ENCODE measurements around the gene DDRGK1.
"Not testable (repeated sequence)": the region's sequence is repeated elsewhere in the genome, so short reads cannot be mapped to it uniquely, and the experiment has no call there.

The DDRGK1 gene

DNA sequence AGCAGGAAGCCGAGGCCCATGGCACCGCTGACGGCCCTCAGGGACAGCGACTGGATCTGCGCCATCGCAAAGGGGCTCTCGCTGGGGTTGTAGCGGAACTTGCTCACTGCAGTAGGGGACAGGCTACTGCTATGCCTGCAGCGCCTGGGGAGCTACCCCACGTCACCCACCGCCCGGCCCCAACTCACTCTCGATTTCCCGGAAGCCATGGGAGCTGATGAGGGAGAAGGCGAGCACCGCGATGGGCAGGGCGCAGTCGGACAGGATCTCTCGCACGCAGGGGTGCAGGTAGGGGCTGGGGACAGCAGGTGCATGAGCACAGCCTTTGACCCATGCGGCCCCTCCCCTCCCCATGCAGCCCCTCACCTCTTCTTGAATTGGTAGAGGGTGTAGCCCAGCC is 24.7 kb upstream of the DDRGK1 start:
- TF ChIP-seq GATA1 (IDR thresholded peaks at IDR 0.05; ENCODE audit: low read depth, low read length), result no peak
- no peak for TF ChIP-seq POLR2A (IDR thresholded peaks at IDR 0.05; ENCODE audit: low read length)
- no peak for DNase-seq

DNA sequence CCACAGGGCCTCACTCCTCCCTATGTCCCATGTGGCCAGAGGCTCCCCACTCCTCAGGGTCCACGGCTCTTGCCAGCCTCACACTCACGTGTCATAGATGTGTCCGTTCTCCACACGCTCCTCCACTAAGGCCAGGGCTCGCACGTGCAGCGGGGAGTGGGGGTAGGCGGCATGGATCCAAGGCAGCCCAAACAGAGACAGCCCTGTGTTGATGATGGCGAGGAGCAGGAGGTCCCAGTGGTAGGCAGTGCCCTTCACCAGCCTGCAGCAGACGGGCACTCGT is 24.2 kb upstream of the DDRGK1 start:
- no peak for TF ChIP-seq POLR2A (IDR thresholded peaks at IDR 0.05; ENCODE audit: low read length)
- TF ChIP-seq GATA1 (IDR thresholded peaks at IDR 0.05; ENCODE audit: low read depth, low read length), result no peak
- DNase-seq, result no peak

DNA sequence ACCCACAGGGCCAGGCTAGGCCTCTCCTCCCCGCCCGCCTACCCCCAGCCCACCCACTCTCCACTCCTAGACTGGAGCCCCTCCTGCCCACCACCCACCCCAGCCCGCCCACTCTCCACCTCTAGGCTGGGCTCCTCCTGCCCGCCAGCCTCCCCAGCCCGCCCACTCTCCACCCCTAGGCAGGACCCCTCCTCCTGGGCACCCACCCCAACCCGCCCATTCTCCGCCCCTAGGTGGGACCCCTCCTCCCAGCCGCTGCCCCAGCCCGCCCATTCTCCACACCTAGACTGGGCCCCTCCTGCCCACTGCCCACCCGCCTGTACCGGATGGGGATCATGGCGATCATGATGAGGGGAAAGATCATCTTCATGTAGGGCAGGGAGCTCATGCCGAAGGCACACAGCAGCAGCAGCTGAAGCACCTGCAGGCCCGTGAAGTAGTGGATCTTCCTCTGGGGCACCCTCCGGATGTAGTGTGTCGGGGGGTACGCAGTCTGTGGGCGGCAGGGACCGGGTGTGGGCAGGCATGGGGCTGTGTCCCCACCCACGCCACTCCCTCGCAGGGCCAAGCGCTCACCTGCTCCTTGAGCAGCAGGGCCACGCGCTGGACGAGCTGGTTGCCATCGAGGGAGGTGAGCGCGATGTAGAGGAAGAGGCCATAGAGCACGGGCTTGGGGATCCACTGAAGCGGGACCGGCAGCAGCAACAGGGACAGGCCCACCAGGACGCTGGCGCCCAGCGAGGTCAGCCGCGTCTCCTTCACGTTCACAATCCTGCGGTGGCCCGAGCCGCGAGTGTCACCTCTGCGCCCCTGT is 23.7 kb upstream of the DDRGK1 start:
- no peak for DNase-seq
- no peak for TF ChIP-seq POLR2A (IDR thresholded peaks at IDR 0.05; ENCODE audit: low read length)
- no peak for TF ChIP-seq GATA1 (IDR thresholded peaks at IDR 0.05; ENCODE audit: low read depth, low read length)

- no peak for TF ChIP-seq POLR2A (IDR thresholded peaks at IDR 0.05; ENCODE audit: low read length)
- no peak for TF ChIP-seq GATA1 (IDR thresholded peaks at IDR 0.05; ENCODE audit: low read depth, low read length)
These were observed 23.0 kb upstream of the DDRGK1 start for GRCh38 chr20:3227506-3227905.

DNA sequence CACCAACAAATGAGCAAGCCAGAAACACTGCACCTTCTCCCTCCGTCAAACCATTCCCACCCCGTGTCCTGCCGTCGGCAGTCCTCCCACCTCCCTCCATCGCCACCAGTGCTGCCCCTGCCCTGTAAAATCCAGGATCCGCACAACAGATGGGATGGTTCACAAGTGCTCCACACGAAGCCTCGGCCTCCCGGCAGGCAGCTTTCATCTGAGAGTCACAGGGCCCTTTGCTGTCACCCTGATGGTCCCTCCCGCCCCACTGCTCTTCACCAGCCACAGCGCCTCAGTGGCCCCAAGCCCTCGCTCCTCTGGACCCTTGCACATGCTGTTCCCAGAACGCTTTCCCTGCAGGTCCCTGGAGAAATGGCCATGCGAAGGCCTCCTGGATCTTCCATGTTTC is 22.4 kb upstream of the DDRGK1 start:
- TF ChIP-seq GATA1 (IDR thresholded peaks at IDR 0.05; ENCODE audit: low read depth, low read length) (no peak), POLR2A (IDR thresholded peaks at IDR 0.05; ENCODE audit: low read length) (no peak)
- no peak for DNase-seq

More at GRCh38 chr20:3227506-3227905, 23.0 kb upstream of the DDRGK1 start:
- DNase-seq, result no peak

GRCh38 chr20:3226093-3226492 is 21.6 kb upstream of the DDRGK1 start:
- DNase-seq, result no peak
- TF ChIP-seq POLR2A (IDR thresholded peaks at IDR 0.05; ENCODE audit: low read length) (no peak), GATA1 (IDR thresholded peaks at IDR 0.05; ENCODE audit: low read depth, low read length) (no peak)

DNA sequence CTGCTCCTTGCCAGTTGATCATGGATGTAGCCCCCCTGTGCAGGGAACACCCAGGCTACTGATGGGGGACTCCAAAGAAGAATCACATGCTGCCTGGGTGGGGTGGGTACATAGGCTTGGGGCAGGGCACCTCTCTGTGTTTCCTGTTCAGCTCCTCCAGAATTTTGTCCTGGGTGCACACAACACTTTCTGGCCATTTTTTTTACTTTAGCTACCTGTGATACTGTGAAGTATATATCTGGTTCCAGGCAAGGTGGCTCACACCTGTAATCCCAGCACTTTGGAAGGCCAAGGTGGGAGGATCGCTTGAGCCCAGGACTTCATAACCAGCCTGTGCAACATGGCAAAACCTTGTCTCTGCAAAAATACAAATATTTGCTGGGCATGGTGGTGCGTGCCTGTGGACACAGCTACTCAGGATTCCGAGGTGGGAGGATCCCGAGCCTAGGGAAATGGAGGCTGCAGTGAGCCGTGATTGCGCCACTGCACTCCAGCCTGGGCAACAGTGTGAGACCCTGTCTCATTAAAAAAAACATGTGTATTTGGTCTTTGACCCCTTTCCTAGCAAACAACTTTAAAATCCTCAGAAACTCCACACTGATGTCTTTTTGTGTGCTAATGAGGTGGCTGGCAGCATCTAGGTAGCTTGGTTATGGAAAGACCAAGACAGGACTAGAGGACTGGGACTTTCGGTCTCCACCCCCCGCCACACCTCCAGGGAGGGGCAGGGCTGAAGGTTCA is 20.4 kb upstream of the DDRGK1 start:
- no peak for DNase-seq
- TF ChIP-seq GATA1 (IDR thresholded peaks at IDR 0.05; ENCODE audit: low read depth, low read length), result no peak
- no peak for TF ChIP-seq POLR2A (IDR thresholded peaks at IDR 0.05; ENCODE audit: low read length)

DNA sequence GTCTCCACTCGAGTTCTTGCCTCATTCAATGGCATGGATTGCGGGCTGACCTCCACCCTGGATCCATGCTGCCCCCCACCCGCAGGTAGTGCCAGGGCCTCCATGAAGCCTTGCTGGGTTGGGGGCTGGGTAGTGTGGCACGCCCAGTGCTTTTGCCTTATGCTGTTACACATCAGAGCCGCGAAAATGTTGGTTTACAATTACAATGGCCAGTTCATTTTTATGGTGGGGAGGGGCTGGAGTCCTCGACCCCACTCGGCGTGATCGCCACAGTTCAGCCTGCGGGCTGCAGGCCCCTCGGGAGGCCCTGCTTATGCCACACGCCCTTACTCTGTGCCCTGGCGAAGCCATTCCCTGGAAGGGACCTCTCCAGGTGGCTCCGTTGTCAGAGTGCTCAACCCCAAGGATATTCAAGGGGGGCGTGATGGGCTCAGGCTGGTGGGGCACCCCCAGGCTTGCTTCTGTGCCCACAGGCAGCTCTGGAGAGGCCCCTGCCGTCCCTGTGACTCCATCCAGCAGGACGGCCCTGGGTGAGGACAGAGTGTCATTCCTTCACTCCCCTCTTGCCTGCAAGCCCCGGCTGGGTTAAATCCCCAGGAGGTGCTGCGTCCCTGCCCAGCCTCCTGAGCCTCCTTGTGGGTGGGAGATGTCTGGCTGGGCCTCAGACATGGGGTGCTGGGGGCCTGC is 19.7 kb upstream of the DDRGK1 start:
- TF ChIP-seq GATA1 (IDR thresholded peaks at IDR 0.05; ENCODE audit: low read depth, low read length), result no peak
- TF ChIP-seq POLR2A (IDR thresholded peaks at IDR 0.05; ENCODE audit: low read length), result no peak
- DNase-seq, result no peak

GRCh38 chr20:3223651-3223993 is 19.1 kb upstream of the DDRGK1 start:
- no peak for DNase-seq
- TF ChIP-seq POLR2A (IDR thresholded peaks at IDR 0.05; ENCODE audit: low read length) (no peak), GATA1 (IDR thresholded peaks at IDR 0.05; ENCODE audit: low read depth, low read length) (no peak)

- DNase-seq, result no peak
These were observed 18.4 kb upstream of the DDRGK1 start for GRCh38 chr20:3222635-3223600.

DNA sequence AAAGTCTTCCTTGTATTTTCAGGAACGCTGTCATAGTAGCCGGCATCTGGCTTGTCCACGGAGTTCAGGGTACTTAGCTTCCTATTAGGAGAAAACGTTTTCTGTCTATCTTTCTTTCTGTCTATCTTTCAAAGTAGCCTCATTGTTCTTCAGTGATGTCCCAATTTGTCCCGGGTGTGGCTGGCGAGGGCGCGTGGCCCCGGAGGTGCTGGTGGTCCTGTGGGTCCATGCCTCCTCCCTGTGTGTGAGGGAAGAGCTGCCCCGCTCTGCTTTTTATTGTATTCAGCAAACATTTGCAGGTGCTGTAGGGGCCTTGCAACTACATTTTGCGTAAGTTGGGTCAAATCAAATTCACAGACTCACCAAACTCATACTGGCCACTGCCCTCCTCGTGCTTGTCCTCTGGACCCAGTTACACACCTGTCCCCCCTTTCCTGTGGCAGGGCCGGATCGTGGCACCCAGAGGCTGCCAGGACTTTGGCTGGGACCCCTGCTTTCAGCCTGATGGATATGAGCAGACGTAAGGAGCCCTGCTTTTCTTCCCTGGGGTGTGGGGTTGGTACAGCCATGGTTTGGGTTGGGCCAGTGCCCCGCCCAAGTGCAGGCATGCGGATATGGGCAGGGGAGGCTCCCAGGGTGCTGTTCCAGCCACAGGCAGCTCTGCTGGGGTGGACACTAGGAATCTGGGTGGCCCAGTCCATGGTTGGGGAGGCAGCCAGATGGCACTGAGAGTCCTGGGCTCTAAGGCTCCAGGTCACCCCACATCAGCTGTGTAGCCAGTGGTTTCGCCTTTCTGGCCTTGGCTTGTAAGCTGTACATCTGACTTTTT is 17.1 kb upstream of the DDRGK1 start:
- no peak for TF ChIP-seq POLR2A (IDR thresholded peaks at IDR 0.05; ENCODE audit: low read length)
- TF ChIP-seq GATA1 (IDR thresholded peaks at IDR 0.05; ENCODE audit: low read depth, low read length), result no peak
- no peak for DNase-seq

More at GRCh38 chr20:3222635-3223600, 18.4 kb upstream of the DDRGK1 start:
- TF ChIP-seq POLR2A (IDR thresholded peaks at IDR 0.05; ENCODE audit: low read length) (no peak), GATA1 (IDR thresholded peaks at IDR 0.05; ENCODE audit: low read depth, low read length) (no peak)

DNA sequence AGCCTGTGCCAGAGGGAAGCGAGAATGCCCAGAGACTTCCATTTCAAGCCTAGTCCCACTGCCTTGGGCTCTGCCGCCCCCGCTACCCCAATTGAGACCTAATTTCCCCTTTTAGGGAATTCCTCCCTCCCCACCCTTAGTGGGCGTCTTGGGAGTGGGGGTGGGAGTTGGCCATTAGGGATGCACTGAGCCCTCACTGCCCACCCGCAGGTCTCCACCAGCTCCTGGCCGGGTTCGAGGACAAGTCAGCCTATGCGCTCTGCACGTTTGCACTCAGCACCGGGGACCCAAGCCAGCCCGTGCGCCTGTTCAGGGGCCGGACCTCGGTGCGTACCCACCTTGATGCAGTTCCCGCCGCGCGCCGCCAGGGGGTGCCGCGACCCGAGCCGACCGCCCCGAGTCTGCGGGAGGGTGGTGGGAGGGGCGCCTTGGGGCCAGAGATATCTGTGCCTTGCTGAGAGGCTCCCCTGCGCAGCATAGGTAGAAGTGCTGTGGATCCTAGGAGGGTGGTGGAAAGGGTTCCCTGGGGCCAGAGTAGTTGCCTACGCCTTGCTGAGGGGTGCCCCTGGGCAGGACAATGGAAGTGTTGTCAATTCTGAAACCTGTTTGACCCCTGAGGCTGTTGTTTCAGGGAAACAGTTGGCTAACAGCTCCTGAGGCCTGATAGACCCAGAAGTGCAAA is 14.0 kb upstream of the DDRGK1 start:
- DNase-seq, result peak; percentile 72 to 82
- TF ChIP-seq GATA1 (IDR thresholded peaks at IDR 0.05; ENCODE audit: low read depth, low read length) (no peak), POLR2A (IDR thresholded peaks at IDR 0.05; ENCODE audit: low read length) (no peak)

DNA sequence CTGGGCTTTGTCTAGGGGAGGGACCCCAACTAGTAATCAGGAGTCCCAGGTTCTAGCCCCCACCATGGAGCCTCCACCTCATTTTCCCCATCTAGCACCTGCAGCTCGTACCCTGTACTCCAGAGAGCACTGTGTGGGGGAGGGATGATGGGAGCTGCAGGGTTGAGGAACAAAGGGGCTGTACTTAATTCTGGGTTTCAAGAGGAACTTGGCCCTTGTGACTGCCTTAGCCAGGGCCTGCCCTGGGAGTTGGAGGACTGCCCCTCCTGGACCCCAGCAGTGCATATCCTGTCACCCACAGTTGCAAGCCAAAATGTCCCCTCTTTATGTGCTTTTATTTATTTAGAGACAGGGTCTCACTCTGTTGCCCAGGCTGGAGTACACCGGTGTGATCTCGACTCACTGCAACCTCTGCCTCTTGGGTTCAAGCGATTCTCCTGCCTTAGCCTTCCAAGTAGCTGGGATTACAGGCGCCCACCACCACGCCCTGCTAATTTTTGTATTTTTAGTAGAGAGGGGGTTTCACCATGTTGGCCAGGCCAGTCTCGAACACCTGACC is 11.0 kb upstream of the DDRGK1 start:
- not testable (repeated sequence) for DNase-seq

All from erythroblast (primary cell).